CD4-positive, alpha-beta T cell treated with Interleukin-12 subunit alpha and Interleukin-12 subunit beta, for 1 hour (primary cell): ENCODE measurements around the gene ACTN4.

ENCODE experiments used
- DNase-seq: peaks from one replicate; pipeline ENCODE4 v3.0.0-alpha.2; 2020

ACTN4 gene

GRCh38 chr19:38697641-38698071 is 50.2 kb downstream of the ACTN4 start:
- no peak for DNase-seq

GRCh38 chr19:38698225-38699026 is 51.0 kb downstream of the ACTN4 start:
- no peak for DNase-seq

GRCh38 chr19:38699027-38699346 is 51.5 kb downstream of the ACTN4 start:
- DNase-seq: no peak

- no peak for DNase-seq
Observed at GRCh38 chr19:38699647-38700349, 52.3 kb downstream of the ACTN4 start.

GRCh38 chr19:38700350-38700901 is 53.0 kb downstream of the ACTN4 start:
- no peak for DNase-seq

GRCh38 chr19:38700902-38701454 is 53.5 kb downstream of the ACTN4 start:
- no peak for DNase-seq

GRCh38 chr19:38701455-38702063 is 54.1 kb downstream of the ACTN4 start:
- no peak for DNase-seq

- DNase-seq: no peak
Observed at GRCh38 chr19:38702278-38702677, 54.8 kb downstream of the ACTN4 start.

- no peak for DNase-seq
Observed at GRCh38 chr19:38703509-38703908, 56.1 kb downstream of the ACTN4 start.

- DNase-seq: no peak
Observed at GRCh38 chr19:38704488-38705026, 57.1 kb downstream of the ACTN4 start.

- DNase-seq: no peak
Observed at GRCh38 chr19:38705197-38706019, 58.0 kb downstream of the ACTN4 start.

GRCh38 chr19:38706792-38707511 is 59.5 kb downstream of the ACTN4 start:
- DNase-seq: no peak

GRCh38 chr19:38707512-38708114 is 60.2 kb downstream of the ACTN4 start:
- no peak for DNase-seq

- no peak for DNase-seq
Observed at GRCh38 chr19:38708413-38709024, 61.1 kb downstream of the ACTN4 start.

- no peak for DNase-seq
Observed at GRCh38 chr19:38709119-38709518, 61.7 kb downstream of the ACTN4 start.

GRCh38 chr19:38709671-38710415 is 62.4 kb downstream of the ACTN4 start:
- no peak for DNase-seq

GRCh38 chr19:38710416-38710702 is 62.9 kb downstream of the ACTN4 start:
- DNase-seq: no peak

GRCh38 chr19:38710928-38711725 is 63.7 kb downstream of the ACTN4 start:
- DNase-seq: no peak

- no peak for DNase-seq
Observed at GRCh38 chr19:38711726-38712153, 64.3 kb downstream of the ACTN4 start.
